CD8-positive, alpha-beta memory T cell (primary cell): ENCODE data around the gene FMN1. TPM values are rescaled to one million over a fixed set of nuclear protein-coding genes. Genes with fewer than 3 reads are reported as not detected.

Experiments used
- CTCF ChIA-PET: fragments of 350-600 bp; sonication (Branson Sonifier 250); formaldehyde crosslinking; loops from one replicate; lab custom pipeline; 2021; ENCODE audit warnings: antibody characterized with exemption; lab: Charles Lee
- POLR2A ChIA-PET: fragments of 350-600 bp; sonication (Branson Sonifier 250); formaldehyde crosslinking; loops from one replicate; lab custom pipeline; 2021; ENCODE audit warnings: antibody characterized with exemption; lab: Charles Lee
- DNase-seq, 5 donors: peaks; one replicate each; pipeline versions ENCODE4 v3.0.0 to v3.0.0-alpha.2; 2020 to 2022; ENCODE audit warnings: mixed read lengths in 1 of 5
- H3K27ac ChIP-seq: one replicate; pipeline ENCODE4 v1.7.0; 2013; ENCODE audit warnings: low read depth, mild to moderate bottlenecking, low read length, moderate library complexity
- H3K27me3 ChIP-seq: 2 replicates; pipeline ENCODE4 v1.7.0; 2013; ENCODE audit warnings: low read length, mild to moderate bottlenecking; ENCODE audit not compliant: insufficient read depth, poor library complexity, severe bottlenecking
- H3K36me3 ChIP-seq: 2 replicates; pipeline ENCODE4 v1.7.0; 2013; ENCODE audit warnings: mild to moderate bottlenecking, low read length, moderate library complexity; ENCODE audit not compliant: insufficient read depth
- H3K4me1 ChIP-seq: 2 replicates; pipeline ENCODE4 v1.7.0; 2013; ENCODE audit warnings: mild to moderate bottlenecking, low read length, moderate library complexity; ENCODE audit not compliant: insufficient read depth
- H3K4me3 ChIP-seq: 2 replicates; pipeline ENCODE4 v1.7.0; 2013; ENCODE audit warnings: mild to moderate bottlenecking, low read length
- H3K9me3 ChIP-seq: 2 replicates; pipeline ENCODE4 v1.7.0; 2013; ENCODE audit warnings: mild to moderate bottlenecking, low read length
- H3K27ac Mint-ChIP-seq, 8 donors: one replicate each; pipeline ENCODE4 v1.8.0; 2020 to 2021; ENCODE audit warnings: mixed read lengths in 8 of 8, mild to moderate bottlenecking in 6 of 8, inconsistent platforms in 3 of 8, moderate library complexity in 3 of 8
- H3K27me3 Mint-ChIP-seq, 2 donors: one replicate each; pipeline ENCODE4 v1.8.0; 2020 to 2021; ENCODE audit warnings: mixed read lengths in 2 of 2, mild to moderate bottlenecking in 1 of 2, moderate library complexity in 1 of 2
- H3K36me3 Mint-ChIP-seq, 3 donors: one replicate each; pipeline ENCODE4 v1.8.0; 2020 to 2021; ENCODE audit warnings: mixed read lengths in 3 of 3, inconsistent platforms in 1 of 3, mild to moderate bottlenecking in 1 of 3
- H3K4me1 Mint-ChIP-seq, 3 donors: one replicate each; pipeline ENCODE4 v1.8.0; 2020 to 2021; ENCODE audit warnings: mixed read lengths in 3 of 3, inconsistent platforms in 1 of 3, mild to moderate bottlenecking in 1 of 3
- H3K4me3 Mint-ChIP-seq, 7 donors: one replicate each; pipeline ENCODE4 v1.8.0; 2020 to 2021; ENCODE audit warnings: mixed read lengths in 7 of 7, mild to moderate bottlenecking in 6 of 7, moderate library complexity in 4 of 7, inconsistent platforms in 2 of 7
- H3K9me3 Mint-ChIP-seq, 5 donors: one replicate each; pipeline ENCODE4 v1.8.0; 2020 to 2022; ENCODE audit warnings: mixed read lengths in 5 of 5, mild to moderate bottlenecking in 3 of 5, moderate library complexity in 2 of 5, inconsistent platforms in 1 of 5
- polyA plus RNA-seq: library from polyadenylated mRNA; unstranded; fragments of 300-500 nt; fragmentation: Illumina TruSeq; gene quantifications from one replicate; pipeline ENCODE4 v1.2.3, GENCODE V29; 2021
- total RNA-seq, 2 experiments: library from RNA; stranded (reverse); gene quantifications; one replicate each; pipeline ENCODE4 v1.2.3, GENCODE V29; 2021

Gene FMN1
- total and polyA plus RNA-seq, 3 experiments from 2014 or later, result 0.09 to 0.24 (median 0.11) TPM

- DNase-seq, result no peak
- peaks cover 0 to 2% (median 0%) of the 10 kb centered on the region in 5 donors for H3K9me3 Mint-ChIP-seq
- H3K4me1 Mint-ChIP-seq, result no peaks in the 10 kb centered on the region
- CTCF ChIA-PET, result no interaction called here
- H3K36me3 ChIP-seq, result no peaks in the 10 kb centered on the region
- no peaks in the 10 kb centered on the region for H3K27me3 ChIP-seq
- H3K27ac ChIP-seq, result no peak overlapping the region
- no peaks in the 10 kb centered on the region for H3K4me1 ChIP-seq
- H3K4me3 ChIP-seq, result no peak overlapping the region
- peaks cover 0 to under 1% (median 0%) of the 10 kb centered on the region in 3 donors for H3K36me3 Mint-ChIP-seq
- no peak overlapping the region for H3K4me3 Mint-ChIP-seq
- H3K9me3 ChIP-seq, result no peaks in the 10 kb centered on the region
- POLR2A ChIA-PET, result no interaction called here
- no peaks in the 10 kb centered on the region for H3K27me3 Mint-ChIP-seq
- no peak overlapping the region for H3K27ac Mint-ChIP-seq
These were observed 397.7 kb downstream of the FMN1 start for GRCh38 chr15:32796856-32797255.

GRCh38 chr15:32794973-32795372 is 399.5 kb downstream of the FMN1 start:
- Histone ChIP-seq H3K4me3 (no peak overlapping the region), H3K27me3 (no peaks in the 10 kb centered on the region), H3K36me3 (no peaks in the 10 kb centered on the region), H3K4me1 (no peaks in the 10 kb centered on the region), H3K9me3 (no peaks in the 10 kb centered on the region), H3K27ac (no peak overlapping the region)
- DNase-seq, result no peak
- Mint-ChIP-seq H3K27ac (peak overlapping the region in 1 of 8 donors; percentile 41), H3K36me3 (peaks cover 0 to 2% (median 0%) of the 10 kb centered on the region in 3 donors), H3K4me3 (no peak overlapping the region), H3K4me1 (no peaks in the 10 kb centered on the region), H3K27me3 (no peaks in the 10 kb centered on the region), H3K9me3 (peaks cover 0 to 2% (median 0%) of the 10 kb centered on the region in 5 donors)
- ChIA-PET POLR2A (no interaction called here), CTCF (no interaction called here)

- POLR2A ChIA-PET, result no interaction called here
- no peaks in the 10 kb centered on the region for H3K27me3 ChIP-seq
- no peaks in the 10 kb centered on the region for H3K4me1 Mint-ChIP-seq
- no peaks in the 10 kb centered on the region for H3K36me3 ChIP-seq
- no peaks in the 10 kb centered on the region for H3K4me1 ChIP-seq
- no peak for DNase-seq
- no peak overlapping the region for H3K4me3 ChIP-seq
- CTCF ChIA-PET, result no interaction called here
- no peaks in the 10 kb centered on the region for H3K9me3 ChIP-seq
- no peaks in the 10 kb centered on the region for H3K9me3 Mint-ChIP-seq
- no peaks in the 10 kb centered on the region for H3K27me3 Mint-ChIP-seq
- H3K27ac ChIP-seq, result no peak overlapping the region
- no peak overlapping the region for H3K27ac Mint-ChIP-seq
- peaks cover 0 to 2% (median 0%) of the 10 kb centered on the region in 3 donors for H3K36me3 Mint-ChIP-seq
- no peak overlapping the region for H3K4me3 Mint-ChIP-seq
These were observed 402.1 kb downstream of the FMN1 start for GRCh38 chr15:32792436-32792835.

- H3K27me3 Mint-ChIP-seq, result peaks cover 0 to 2% of the 10 kb centered on the region in 2 donors
- DNase-seq, result no peak
These were observed 404.0 kb downstream of the FMN1 start for GRCh38 chr15:32790352-32790999.

GRCh38 chr15:32787949-32788348 is 406.6 kb downstream of the FMN1 start:
- no peak overlapping the region for H3K27ac Mint-ChIP-seq
- H3K9me3 Mint-ChIP-seq, result no peaks in the 10 kb centered on the region
- Histone ChIP-seq H3K27me3 (no peaks in the 10 kb centered on the region), H3K36me3 (no peaks in the 10 kb centered on the region), H3K4me1 (no peaks in the 10 kb centered on the region), H3K27ac (no peak overlapping the region), H3K4me3 (no peak overlapping the region), H3K9me3 (no peaks in the 10 kb centered on the region)
- CTCF ChIA-PET, result no interaction called here
- POLR2A ChIA-PET, result no interaction called here
- no peak overlapping the region for H3K4me3 Mint-ChIP-seq
- H3K4me1 Mint-ChIP-seq, result no peaks in the 10 kb centered on the region
- DNase-seq, result no peak
- peaks cover 0 to 2% (median 0%) of the 10 kb centered on the region in 3 donors for H3K36me3 Mint-ChIP-seq
- peaks cover 0 to 3% of the 10 kb centered on the region in 2 donors for H3K27me3 Mint-ChIP-seq

More at GRCh38 chr15:32790352-32790999, 404.0 kb downstream of the FMN1 start:
- Mint-ChIP-seq H3K4me1 (no peaks in the 10 kb centered on the region), H3K4me3 (no peak overlapping the region), H3K36me3 (peaks cover 0 to 2% (median 0%) of the 10 kb centered on the region in 3 donors), H3K9me3 (no peaks in the 10 kb centered on the region), H3K27ac (no peak overlapping the region)
- POLR2A ChIA-PET, result no interaction called here
- CTCF ChIA-PET, result interaction anchor here (1.0 kb wide), 1 partner anchor 16 kb away, joined by 3 read pairs; no protein-coding TSS in a partner anchor
- no peaks in the 10 kb centered on the region for H3K27me3 ChIP-seq
- no peak overlapping the region for H3K4me3 ChIP-seq
- no peaks in the 10 kb centered on the region for H3K36me3 ChIP-seq
- H3K4me1 ChIP-seq, result no peaks in the 10 kb centered on the region
- H3K27ac ChIP-seq, result no peak overlapping the region
- no peaks in the 10 kb centered on the region for H3K9me3 ChIP-seq

DNA sequence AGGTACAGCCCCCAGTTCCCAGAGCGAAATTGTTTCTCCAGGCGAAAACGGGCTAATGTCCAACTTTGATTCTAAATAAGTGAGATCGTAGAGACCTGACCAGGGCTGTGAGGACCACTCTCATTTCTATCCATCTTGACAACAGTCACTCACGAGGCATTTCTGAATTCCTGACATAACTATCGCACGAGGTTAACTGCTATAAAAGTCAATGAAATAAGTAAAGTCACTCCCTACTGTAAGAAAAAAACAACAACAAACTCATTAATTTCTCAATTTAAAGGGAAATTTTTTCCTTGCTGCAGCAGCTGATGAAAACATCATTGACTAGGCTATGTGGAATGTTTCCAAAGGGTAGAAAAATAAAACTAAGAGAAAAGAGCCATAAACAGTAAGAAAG is 407.6 kb downstream of the FMN1 start:
- Mint-ChIP-seq H3K9me3 (no peaks in the 10 kb centered on the region), H3K27ac (peak overlapping the region in 1 of 8 donors; percentile 22), H3K27me3 (peaks cover 0 to 4% of the 10 kb centered on the region in 2 donors), H3K4me3 (no peak overlapping the region), H3K36me3 (peaks cover 0 to 3% (median 0%) of the 10 kb centered on the region in 3 donors), H3K4me1 (no peaks in the 10 kb centered on the region)
- H3K4me3 ChIP-seq, result no peak overlapping the region
- H3K9me3 ChIP-seq, result no peaks in the 10 kb centered on the region
- CTCF ChIA-PET, result no interaction called here
- H3K27ac ChIP-seq, result no peak overlapping the region
- no peaks in the 10 kb centered on the region for H3K4me1 ChIP-seq
- DNase-seq, result no peak
- H3K27me3 ChIP-seq, result no peaks in the 10 kb centered on the region
- POLR2A ChIA-PET, result no interaction called here
- no peaks in the 10 kb centered on the region for H3K36me3 ChIP-seq

- Histone ChIP-seq H3K4me3 (no peak overlapping the region), H3K9me3 (no peaks in the 10 kb centered on the region), H3K27me3 (no peaks in the 10 kb centered on the region), H3K36me3 (no peaks in the 10 kb centered on the region), H3K4me1 (no peaks in the 10 kb centered on the region), H3K27ac (no peak overlapping the region)
- no peak overlapping the region for H3K4me3 Mint-ChIP-seq
- POLR2A ChIA-PET, result no interaction called here
- H3K9me3 Mint-ChIP-seq, result no peaks in the 10 kb centered on the region
- H3K27me3 Mint-ChIP-seq, result peaks cover 0 to 7% of the 10 kb centered on the region in 2 donors
- CTCF ChIA-PET, result no interaction called here
- H3K4me1 Mint-ChIP-seq, result no peaks in the 10 kb centered on the region
- no peak overlapping the region for H3K27ac Mint-ChIP-seq
- H3K36me3 Mint-ChIP-seq, result peaks cover 0 to 3% (median 0%) of the 10 kb centered on the region in 3 donors
- DNase-seq, result no peak
These were observed 409.9 kb downstream of the FMN1 start for GRCh38 chr15:32784581-32784980.

GRCh38 chr15:32781781-32782180 is 412.7 kb downstream of the FMN1 start:
- H3K27ac ChIP-seq, result no peak overlapping the region
- H3K9me3 Mint-ChIP-seq, result peaks cover 0 to 3% (median 1%) of the 10 kb centered on the region in 5 donors
- peaks cover 0 to 10% of the 10 kb centered on the region in 2 donors for H3K27me3 Mint-ChIP-seq
- no peak overlapping the region for H3K27ac Mint-ChIP-seq
- H3K4me3 ChIP-seq, result no peak overlapping the region
- no peaks in the 10 kb centered on the region for H3K27me3 ChIP-seq
- CTCF ChIA-PET, result no interaction called here
- DNase-seq, result no peak
- H3K36me3 ChIP-seq, result no peaks in the 10 kb centered on the region
- H3K9me3 ChIP-seq, result no peaks in the 10 kb centered on the region
- H3K36me3 Mint-ChIP-seq, result peaks cover 0 to 3% (median 0%) of the 10 kb centered on the region in 3 donors
- H3K4me3 Mint-ChIP-seq, result no peak overlapping the region
- no peaks in the 10 kb centered on the region for H3K4me1 Mint-ChIP-seq
- H3K4me1 ChIP-seq, result no peaks in the 10 kb centered on the region
- POLR2A ChIA-PET, result no interaction called here
